DND-41 (cell line): ENCODE measurements around the gene ADD1.

Experiments
- ATAC-seq: fragments of 200-7000 bp; cut with Tn5 transposase; 3 replicates; pipeline ENCODE4 v1.9.1; 2021; ENCODE audit warnings: low read depth; ENCODE audit not compliant: insufficient read depth
- DNase-seq: peaks from one replicate; pipeline ENCODE4 v3.0.0-alpha.2; 2020
- H2AFZ ChIP-seq: 2 replicates; pipeline ENCODE4 v1.6.0; 2012; ENCODE audit warnings: low read depth, low read length
- H3K27ac ChIP-seq: 2 replicates; pipeline ENCODE4 v1.5.1; 2012; ENCODE audit warnings: low read length, inconsistent platforms
- H3K27me3 ChIP-seq: fragments of 200-600 bp; sonication (generic); 2 replicates; pipeline ENCODE4 v1.6.0; 2012; ENCODE audit warnings: low read length, mild to moderate bottlenecking, inconsistent platforms; ENCODE audit not compliant: insufficient read depth, poor library complexity
- H3K36me3 ChIP-seq: 2 replicates; pipeline ENCODE4 v1.5.1; 2012; ENCODE audit warnings: low read length, inconsistent platforms; ENCODE audit not compliant: insufficient read depth
- H3K4me1 ChIP-seq: 2 replicates; pipeline ENCODE4 v1.5.1; 2012; ENCODE audit warnings: mild to moderate bottlenecking, low read length; ENCODE audit not compliant: insufficient read depth
- H3K4me2 ChIP-seq: 2 replicates; pipeline ENCODE4 v1.6.0; 2012; ENCODE audit warnings: mild to moderate bottlenecking, moderate library complexity, low read length, inconsistent platforms; ENCODE audit not compliant: insufficient read depth
- H3K4me3 ChIP-seq, 2 experiments: fragments of 200-600 bp in 1 of 2; shearing (Covaris generic) in 1 of 2; 2 replicates each; pipeline ENCODE4 v1.5.1; 2012 to 2016; ENCODE audit warnings: inconsistent platforms in 2 of 2, low read length in 2 of 2, mild to moderate bottlenecking in 2 of 2, low read depth in 1 of 2, moderate library complexity in 1 of 2
- H3K79me2 ChIP-seq: 2 replicates; pipeline ENCODE4 v1.6.0; 2012; ENCODE audit warnings: low read length, inconsistent platforms; ENCODE audit not compliant: insufficient read depth
- H3K9ac ChIP-seq: 2 replicates; pipeline ENCODE4 v1.6.0; 2012; ENCODE audit warnings: low read depth, mild to moderate bottlenecking, inconsistent platforms, low read length, moderate library complexity
- H3K9me3 ChIP-seq: 2 replicates; pipeline ENCODE4 v1.5.1; 2012; ENCODE audit warnings: low read length, moderate library complexity, mild to moderate bottlenecking, inconsistent platforms; ENCODE audit not compliant: insufficient read depth, severe bottlenecking
- H4K20me1 ChIP-seq: 2 replicates; pipeline ENCODE4 v1.6.0; 2012; ENCODE audit warnings: low read length; ENCODE audit not compliant: insufficient read depth
- CTCF ChIP-seq: IDR thresholded peaks from 2 replicates; pipeline ENCODE4 v1.5.1; 2012; ENCODE audit warnings: borderline replicate concordance, low read length, moderate library complexity, mild to moderate bottlenecking; ENCODE audit not compliant: poor library complexity, severe bottlenecking; ENCODE audit errors: extremely low read depth
- EZH2 ChIP-seq: IDR thresholded peaks from 3 replicates; pipeline ENCODE4 v1.6.1; 2012; ENCODE audit warnings: borderline replicate concordance, low read depth, mild to moderate bottlenecking, moderate library complexity, low read length, inconsistent platforms; ENCODE audit not compliant: severe bottlenecking

The ADD1 gene

GRCh38 chr4:2804449-2804972, 39.1 kb upstream of the ADD1 start:
- DNase-seq, result no peak
- no peaks in the 10 kb centered on the region for H3K4me1 ChIP-seq
- H3K27ac ChIP-seq, result no peak overlapping the region
- no peaks in the 10 kb centered on the region; the same call in 1 of the 2 replicates for H4K20me1 ChIP-seq
- H2AFZ ChIP-seq, result no peak overlapping the region
- H3K9me3 ChIP-seq, result no peaks in the 10 kb centered on the region
- ATAC-seq, result no peak
- no peaks in the 10 kb centered on the region for H3K79me2 ChIP-seq
- no peak overlapping the region for H3K9ac ChIP-seq
- no peaks in the 10 kb centered on the region for H3K27me3 ChIP-seq
- H3K4me3 ChIP-seq, result no peak overlapping the region
- TF ChIP-seq CTCF (no peak), EZH2 (no peak)
- H3K36me3 ChIP-seq, result no peaks in the 10 kb centered on the region
- no peak overlapping the region for H3K4me2 ChIP-seq

- no peaks in the 10 kb centered on the region for H3K36me3 ChIP-seq
- H3K27me3 ChIP-seq, result no peaks in the 10 kb centered on the region
- no peaks in the 10 kb centered on the region for H3K79me2 ChIP-seq
- DNase-seq (no peak), ATAC-seq (no peak; the same call in 2 of the 3 replicates)
- H3K9me3 ChIP-seq, result no peaks in the 10 kb centered on the region
- no peaks in the 10 kb centered on the region; the same call in 1 of the 2 replicates for H4K20me1 ChIP-seq
- TF ChIP-seq EZH2, result no peak
- TF ChIP-seq CTCF, result no peak
- H2AFZ ChIP-seq, result no peak overlapping the region
- no peak overlapping the region for H3K4me3 ChIP-seq
- H3K4me1 ChIP-seq, result no peaks in the 10 kb centered on the region
- H3K27ac ChIP-seq, result no peak overlapping the region
- no peak overlapping the region for H3K4me2 ChIP-seq
- H3K9ac ChIP-seq, result no peak overlapping the region
These were observed 38.6 kb upstream of the ADD1 start for GRCh38 chr4:2804973-2805501.

GRCh38 chr4:2805712-2806389, 37.8 kb upstream of the ADD1 start:
- H3K9ac ChIP-seq, result no peak overlapping the region
- no peak for TF ChIP-seq EZH2
- no peak for TF ChIP-seq CTCF
- no peak overlapping the region for H3K27ac ChIP-seq
- ATAC-seq (no peak), DNase-seq (no peak)
- no peak overlapping the region for H2AFZ ChIP-seq
- H3K27me3 ChIP-seq, result no peaks in the 10 kb centered on the region
- H3K4me1 ChIP-seq, result no peaks in the 10 kb centered on the region
- H3K4me2 ChIP-seq, result no peak overlapping the region
- no peaks in the 10 kb centered on the region for H3K79me2 ChIP-seq
- no peak overlapping the region for H3K4me3 ChIP-seq
- H4K20me1 ChIP-seq, result no peaks in the 10 kb centered on the region; the same call in 1 of the 2 replicates
- no peaks in the 10 kb centered on the region for H3K9me3 ChIP-seq
- no peaks in the 10 kb centered on the region for H3K36me3 ChIP-seq
